ENCODE measurements around the gene MIF4GD. TPM values are rescaled to one million over a fixed set of nuclear protein-coding genes. Genes with fewer than 3 reads are reported as not detected.

The MIF4GD gene
- total RNA-seq = 23.2 and 32.6 TPM in 2 replicates

GRCh38 chr17:75270966-75271232 lies at the start of gene MIF4GD:
Gene MIF4GD (minus strand): TSS chr17:75271231. CDS start chr17:75270195, 1,036 bp downstream.

GRCh38 chr17:75289115-75289831 lies 18.2 kb upstream of the MIF4GD start, which contains the start of gene SLC25A19:
Gene SLC25A19 (minus strand): TSS chr17:75289433. CDS start chr17:75286764, 2,669 bp downstream.

GRCh38 chr17:75261336-75262111 lies 9.5 kb downstream of the MIF4GD start, which contains the start of the genes GGA3 and MRPS7:
Gene GGA3 (minus strand): TSS chr17:75261606. CDS start chr17:75261587, 19 bp downstream.
Gene MRPS7 (plus strand): TSS chr17:75261879. CDS start chr17:75261901, 22 bp downstream.

Other genes starting within 250 kb of the MIF4GD start
- 301 and 458 TPM in 2 replicates for gene ATP5PD, start 224.3 kb downstream of the MIF4GD start, total RNA-seq
- 11.7 and 13.5 TPM in 2 replicates for gene KCTD2, start 224.0 kb downstream of the MIF4GD start, total RNA-seq
- 8.5 and 13.2 TPM in 2 replicates for gene SLC16A5, start 183.3 kb downstream of the MIF4GD start, total RNA-seq
- 4.4 and 4.6 TPM in 2 replicates for gene ARMC7, start 161.3 kb downstream of the MIF4GD start, total RNA-seq
- gene NT5C, start 139.5 kb downstream of the MIF4GD start, total RNA-seq = 93.8 and 111 TPM in 2 replicates
- gene JPT1, start 116.7 kb downstream of the MIF4GD start, total RNA-seq = 434 and 467 TPM in 2 replicates
- 107 TPM in 2 replicates for gene SUMO2, start 88.3 kb downstream of the MIF4GD start, total RNA-seq
- 19.4 and 37.3 TPM in 2 replicates for gene NUP85, start 65.6 kb downstream of the MIF4GD start, total RNA-seq
- 14.4 and 21.2 TPM in 2 replicates for gene GGA3, start 9.6 kb downstream of the MIF4GD start, total RNA-seq
- 72.1 and 75.1 TPM in 2 replicates for gene MRPS7, start 9.4 kb downstream of the MIF4GD start, total RNA-seq
- gene SLC25A19, start 18.2 kb upstream of the MIF4GD start, total RNA-seq = 10.1 and 12.5 TPM in 2 replicates
- 69.3 and 120 TPM in 2 replicates for gene GRB2, start 134.4 kb upstream of the MIF4GD start, total RNA-seq
- 42.2 and 54.5 TPM in 2 replicates for gene TMEM94, start 185.4 kb upstream of the MIF4GD start, total RNA-seq
- gene CASKIN2, start 244.3 kb upstream of the MIF4GD start, total RNA-seq = 10.4 and 15.6 TPM in 2 replicates
- 29.6 and 43.5 TPM in 2 replicates for gene TSEN54, start 245.3 kb upstream of the MIF4GD start, total RNA-seq

Data from airway epithelial cell (primary cell).